GOT3 (cell line): ENCODE measurements around the gene ANAPC5.

ENCODE experiments used
- DNase-seq: peaks from one replicate; lab custom pipeline; 2025; ENCODE audit warnings: mixed read lengths; lab: John Stamatoyannopoulos, UW

ANAPC5 gene

DNA sequence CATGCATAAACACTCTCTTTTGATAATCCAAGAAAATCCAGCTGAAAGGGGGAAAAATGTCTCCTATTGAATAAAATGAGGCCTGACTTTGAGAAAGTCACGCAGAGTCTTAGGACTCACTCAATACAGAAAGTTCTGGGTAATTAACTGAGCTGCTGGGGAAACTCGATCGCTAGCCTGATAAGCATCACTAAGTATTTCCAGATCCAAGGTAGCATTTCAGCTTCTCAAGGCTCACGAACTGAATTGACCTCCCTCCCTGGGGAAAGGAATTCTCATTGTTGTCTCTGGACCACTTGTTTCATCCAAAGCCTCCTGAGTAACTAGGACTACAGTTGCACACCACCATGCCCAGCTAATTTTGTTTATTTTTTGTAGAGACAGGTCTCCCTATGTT lies 13.8 kb upstream of the ANAPC5 start:
- DNase-seq = no peak

DNA sequence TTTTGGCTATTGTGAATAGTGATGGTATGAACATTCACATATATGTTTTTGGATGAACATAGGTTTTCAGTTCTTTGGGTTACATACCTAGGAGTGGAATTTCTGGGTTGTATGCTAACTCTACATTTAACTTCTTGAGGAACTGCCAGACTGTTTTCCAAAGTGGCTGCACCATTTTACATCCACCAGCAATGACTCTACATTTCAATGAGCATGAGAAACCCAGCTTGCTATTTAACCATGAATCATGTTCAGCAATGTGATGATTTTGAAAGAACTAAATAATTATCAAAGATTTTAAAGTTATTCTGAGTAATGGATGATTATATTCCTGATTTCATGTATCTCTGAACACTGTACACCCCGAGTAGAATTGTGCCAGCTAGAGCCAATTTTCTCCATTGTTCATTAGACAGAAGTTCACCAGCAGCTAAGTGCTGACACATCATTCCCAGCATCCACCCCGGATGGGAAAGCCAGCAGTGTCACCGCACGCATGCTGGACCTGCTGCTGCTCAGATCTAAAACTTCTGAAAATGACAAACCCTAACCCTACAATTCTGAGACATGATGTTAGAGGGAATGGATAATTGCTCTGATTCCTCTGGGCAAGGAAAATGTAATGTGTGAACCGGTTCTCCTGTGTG lies 13.3 kb upstream of the ANAPC5 start:
- DNase-seq = no peak

DNA sequence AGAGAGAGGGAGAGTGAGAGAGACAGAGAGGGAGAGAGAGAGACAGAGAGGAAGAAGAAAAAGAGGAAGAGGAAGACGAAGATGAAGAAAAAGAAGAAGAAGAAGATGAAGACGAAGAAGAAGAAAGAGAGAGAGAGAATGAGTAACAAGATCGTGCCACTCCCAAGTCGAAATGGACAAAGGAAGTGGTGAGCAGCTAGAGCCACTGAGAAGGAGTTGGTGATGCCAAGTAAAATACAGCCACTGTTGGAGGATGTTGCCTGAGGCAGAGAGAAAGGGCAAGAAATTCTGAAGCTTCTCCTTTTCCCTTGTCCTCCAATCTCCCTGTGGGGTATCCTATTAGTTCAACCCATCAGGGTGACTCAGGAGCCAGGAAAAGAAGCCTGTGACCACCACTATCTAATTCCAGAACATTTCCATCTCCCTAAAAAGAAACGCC lies 12.5 kb upstream of the ANAPC5 start:
- DNase-seq = no peak

DNA sequence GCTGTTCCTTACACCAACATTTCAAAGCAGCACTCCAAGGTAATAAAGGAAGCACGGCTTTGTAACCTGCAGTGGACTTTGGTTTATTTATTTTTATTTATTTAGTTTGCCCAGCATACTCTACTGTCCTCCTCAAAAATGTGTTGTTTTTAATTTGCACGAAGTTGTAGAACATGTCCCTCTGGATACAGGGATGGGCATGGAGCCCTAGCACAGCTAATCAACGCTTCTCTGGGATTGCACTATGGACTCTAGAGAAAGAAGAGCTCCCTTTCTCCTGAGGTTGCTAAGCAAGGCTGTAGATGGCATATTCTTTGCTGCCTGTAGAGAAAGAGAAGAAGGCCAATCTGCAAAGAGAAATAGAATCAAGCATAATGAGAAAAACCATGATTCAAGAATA lies 5.9 kb upstream of the ANAPC5 start:
- DNase-seq = no peak

DNA sequence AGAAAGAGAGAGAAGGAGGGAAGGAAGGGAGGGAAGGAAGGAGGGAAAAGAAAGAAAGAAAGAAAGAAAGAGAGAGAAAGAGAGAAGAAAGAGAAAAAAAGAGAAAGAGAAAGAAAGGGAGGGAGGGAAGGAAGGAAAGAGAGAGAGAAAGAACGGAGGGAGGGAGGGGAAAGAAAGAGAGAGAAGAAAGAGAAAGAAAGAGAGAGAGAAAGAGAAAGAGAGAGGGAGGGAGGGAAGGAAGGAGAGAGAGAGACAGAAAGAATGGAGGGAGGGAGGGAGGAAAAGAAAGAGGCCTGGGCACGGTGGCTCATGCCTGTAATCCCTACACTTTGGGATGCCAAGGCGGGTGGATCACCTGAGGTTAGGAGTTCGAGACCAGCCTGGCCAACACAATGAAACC lies 5.1 kb upstream of the ANAPC5 start:
- no peak for DNase-seq

- DNase-seq = no peak
Observed at GRCh38 chr12:121356657-121357056, 4.4 kb upstream of the ANAPC5 start.

- no peak for DNase-seq
Observed at GRCh38 chr12:121355818-121356217, 3.6 kb upstream of the ANAPC5 start.

DNA sequence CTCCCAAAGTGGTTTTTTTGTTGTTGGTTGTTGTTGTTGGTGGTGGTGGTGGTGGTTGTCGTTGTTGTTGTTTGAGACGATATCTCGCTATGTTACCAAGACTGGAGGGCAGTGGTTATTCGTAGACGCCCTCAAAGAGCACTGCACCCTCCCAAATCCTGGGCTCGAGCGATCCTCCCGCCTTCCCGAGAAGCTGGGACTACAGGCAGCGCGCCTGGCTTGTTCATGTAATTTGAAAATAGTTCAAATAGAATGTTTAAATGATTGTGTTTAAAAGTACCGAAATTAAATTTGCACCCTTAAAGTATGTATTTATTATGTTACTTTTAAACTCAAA lies 439 bp upstream of the ANAPC5 start:
- no peak for DNase-seq

GRCh38 chr12:121346747-121347146 lies 5.5 kb downstream of the ANAPC5 start:
- no peak for DNase-seq

DNA sequence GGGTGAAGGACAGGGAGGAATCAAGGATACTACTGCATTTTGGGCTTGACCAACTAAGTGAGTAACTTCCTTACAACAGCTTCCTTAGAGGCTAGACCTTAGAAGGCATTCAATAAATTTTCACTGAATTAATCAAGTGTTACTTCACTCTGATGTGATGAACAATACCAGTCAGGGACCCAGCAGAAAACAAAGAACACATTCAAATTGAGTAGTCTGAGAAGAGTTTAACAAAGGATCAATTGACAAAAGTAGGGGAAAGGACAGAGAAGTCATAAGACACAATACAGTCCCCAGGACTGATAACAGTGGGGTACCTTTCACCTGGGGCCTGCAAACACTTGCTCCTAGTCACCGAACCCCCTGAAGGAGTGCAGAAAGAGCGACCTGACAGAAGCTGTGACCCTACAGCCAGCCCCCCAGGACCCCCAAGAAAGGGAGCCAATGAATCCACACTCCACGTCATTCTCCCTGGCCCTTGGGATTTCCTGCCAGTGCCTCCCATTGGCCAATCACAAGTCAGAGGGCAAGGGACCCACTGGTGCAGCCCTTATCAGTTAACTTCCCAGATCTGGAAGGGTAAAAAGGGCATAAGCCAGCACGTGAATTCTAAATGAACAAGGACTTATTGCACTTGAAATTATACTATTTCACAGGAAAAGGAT lies 6.9 kb downstream of the ANAPC5 start:
- DNase-seq = no peak

DNA sequence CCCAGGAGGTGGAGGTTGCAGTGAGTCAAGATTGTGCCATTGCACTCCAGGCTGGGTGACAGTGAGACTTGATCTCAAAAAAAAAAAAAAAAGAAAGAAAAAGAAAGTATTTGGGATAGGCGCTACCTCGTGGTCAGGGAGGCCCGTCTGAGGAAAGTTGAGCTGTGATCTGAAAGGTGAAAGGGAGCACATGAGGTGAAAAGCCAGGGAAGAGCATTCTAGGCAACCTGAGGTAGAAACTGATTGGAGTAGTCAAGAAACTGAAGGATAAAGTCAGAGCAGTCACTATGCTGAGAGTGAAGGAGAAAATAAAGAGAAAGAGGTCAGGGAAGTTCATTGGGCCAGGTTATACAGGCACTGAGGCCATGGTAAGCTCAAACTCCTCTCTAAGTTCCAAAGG lies 7.7 kb downstream of the ANAPC5 start:
- no peak for DNase-seq

GRCh38 chr12:121337416-121337815 lies 14.8 kb downstream of the ANAPC5 start:
- DNase-seq = no peak

- DNase-seq = no peak
Observed at GRCh38 chr12:121334513-121335343, 17.5 kb downstream of the ANAPC5 start.

DNA sequence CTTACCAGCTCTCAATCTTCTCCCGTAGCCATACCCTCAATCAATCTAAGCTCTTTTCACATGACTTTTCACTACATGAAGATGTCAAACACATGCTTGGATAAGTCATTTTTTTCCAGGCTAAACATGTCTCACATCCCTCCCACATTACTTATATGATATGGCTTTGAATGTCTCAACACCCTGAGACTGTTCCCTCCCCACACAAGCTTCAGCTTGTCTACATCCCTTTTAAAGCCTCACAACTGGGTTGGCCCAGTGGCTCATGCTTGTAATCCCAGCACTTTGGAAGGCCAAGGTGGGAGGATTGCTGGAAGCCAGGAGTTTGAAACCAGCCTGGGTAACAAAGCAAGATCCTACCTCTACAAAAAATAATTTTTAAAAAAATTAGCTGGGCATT lies 18.5 kb downstream of the ANAPC5 start:
- no peak for DNase-seq

- DNase-seq = no peak
Observed at GRCh38 chr12:121331248-121331647, 21.0 kb downstream of the ANAPC5 start.

DNA sequence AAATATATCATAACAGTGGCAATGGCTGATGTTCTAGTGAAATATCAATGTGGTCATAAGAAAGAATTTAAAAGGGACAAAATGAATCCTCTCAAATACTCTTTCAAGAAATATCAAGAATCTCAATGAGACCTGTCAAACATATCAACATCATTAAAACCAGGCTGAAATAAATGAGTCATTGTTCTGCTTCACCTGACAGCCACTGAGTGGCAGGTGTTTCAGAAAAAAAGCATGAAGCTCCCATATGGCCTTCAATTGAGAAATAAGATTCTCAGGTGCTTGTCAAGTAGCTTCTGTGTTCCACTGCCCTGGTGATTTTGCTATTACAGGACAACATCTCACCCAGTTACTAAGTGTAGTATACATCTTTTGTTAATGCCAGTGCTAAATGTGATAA lies 21.5 kb downstream of the ANAPC5 start:
- no peak for DNase-seq

GRCh38 chr12:121330195-121330594 lies 22.0 kb downstream of the ANAPC5 start:
- DNase-seq = no peak

DNA sequence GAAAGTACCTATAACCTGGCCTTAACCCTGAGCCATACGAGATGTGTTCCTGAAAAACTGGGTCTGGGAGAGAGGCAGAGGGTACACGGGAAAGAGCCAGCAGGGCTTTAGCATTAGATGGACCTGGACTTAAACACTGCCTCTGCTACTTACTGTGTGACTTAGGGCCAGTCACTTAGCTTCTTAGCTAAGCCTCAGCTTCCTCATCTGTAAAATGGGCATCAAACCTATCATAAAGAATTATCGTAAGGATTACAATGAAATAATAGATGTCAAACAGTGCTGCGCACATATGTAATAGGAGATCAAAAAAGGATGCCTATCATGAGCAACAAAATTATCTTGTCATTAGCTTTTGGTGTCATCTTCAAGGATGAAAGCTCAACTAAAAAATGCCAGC lies 23.6 kb downstream of the ANAPC5 start:
- DNase-seq = no peak

DNA sequence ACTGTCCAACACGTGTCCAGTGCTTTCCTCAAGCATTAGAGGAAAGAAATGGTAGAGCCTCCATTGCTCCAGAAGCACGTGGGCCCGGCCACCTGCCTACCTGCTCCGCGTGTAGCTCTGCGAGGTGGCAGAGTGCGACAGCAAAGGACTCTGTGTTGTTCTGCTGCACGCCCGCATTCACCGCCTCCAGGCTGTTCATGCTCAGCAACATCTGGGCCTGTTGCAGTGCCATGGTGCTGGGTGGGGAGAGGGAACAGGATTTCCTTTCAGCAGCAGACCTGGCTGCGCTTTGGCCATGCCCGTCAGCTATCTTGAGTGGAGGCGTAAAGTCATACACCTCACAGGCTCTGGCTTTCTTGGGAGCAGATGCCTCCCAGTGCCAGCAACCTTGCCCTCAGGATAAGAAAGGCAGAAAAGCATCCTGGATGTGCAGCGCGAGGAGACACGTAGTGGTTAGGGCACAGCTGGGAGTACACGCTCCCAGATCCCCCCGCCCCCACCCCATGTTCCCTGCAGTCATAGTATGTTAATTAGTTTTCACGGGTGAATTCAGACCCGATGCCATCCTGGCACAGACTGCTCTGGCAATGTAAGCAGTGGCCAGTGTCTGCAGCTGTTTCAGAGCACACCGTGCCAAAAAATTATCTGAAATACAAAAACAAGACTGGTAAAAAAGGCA lies 25.1 kb downstream of the ANAPC5 start:
- no peak for DNase-seq

DNA sequence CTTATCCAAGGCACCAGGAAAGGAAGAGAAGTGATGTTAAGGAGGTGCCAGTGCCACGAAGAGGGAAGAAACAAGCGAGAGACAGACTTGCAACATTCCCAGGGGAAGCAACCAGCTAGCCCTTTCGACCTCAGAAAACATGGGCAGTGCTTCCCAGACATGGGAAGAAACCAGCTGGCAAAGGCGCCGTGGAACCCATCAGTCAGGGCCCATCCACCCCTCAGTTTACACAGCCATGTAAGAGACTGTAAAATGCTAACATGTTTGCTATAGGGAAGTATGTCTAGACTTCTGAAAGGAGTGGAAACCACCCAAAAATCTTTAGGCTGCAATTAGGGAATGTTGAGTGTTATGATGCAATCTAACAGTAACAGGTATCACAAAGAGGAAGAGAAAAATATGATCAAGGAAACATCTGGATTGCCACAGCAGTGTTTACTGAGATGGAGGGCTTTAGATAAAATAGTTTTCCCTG lies 26.3 kb downstream of the ANAPC5 start:
- no peak for DNase-seq

- no peak for DNase-seq
Observed at GRCh38 chr12:121323908-121324307, 28.3 kb downstream of the ANAPC5 start.

GRCh38 chr12:121318121-121318520 lies 34.1 kb downstream of the ANAPC5 start:
- DNase-seq = no peak

DNA sequence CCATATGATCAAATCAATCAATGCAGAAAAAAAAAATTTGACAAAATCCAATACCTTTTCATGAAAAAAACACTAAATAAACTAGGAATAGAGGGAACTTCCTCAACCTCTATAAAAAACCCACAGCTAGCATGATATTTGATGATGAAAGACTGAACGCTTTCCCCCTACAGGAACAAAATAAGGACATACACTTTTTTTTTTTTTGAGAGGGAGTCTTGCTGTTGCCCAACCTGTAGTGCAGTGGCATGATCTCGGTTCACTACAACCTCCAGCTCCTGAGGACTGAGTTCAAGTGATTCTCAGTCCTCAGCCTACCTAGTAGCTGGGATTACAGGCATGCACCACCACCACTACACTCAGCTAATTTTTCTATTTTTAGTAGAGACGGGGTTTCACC lies 37.8 kb downstream of the ANAPC5 start:
- no peak for DNase-seq
